Measurements from ENCODE around the gene FNDC11.

Gene FNDC11

DNA sequence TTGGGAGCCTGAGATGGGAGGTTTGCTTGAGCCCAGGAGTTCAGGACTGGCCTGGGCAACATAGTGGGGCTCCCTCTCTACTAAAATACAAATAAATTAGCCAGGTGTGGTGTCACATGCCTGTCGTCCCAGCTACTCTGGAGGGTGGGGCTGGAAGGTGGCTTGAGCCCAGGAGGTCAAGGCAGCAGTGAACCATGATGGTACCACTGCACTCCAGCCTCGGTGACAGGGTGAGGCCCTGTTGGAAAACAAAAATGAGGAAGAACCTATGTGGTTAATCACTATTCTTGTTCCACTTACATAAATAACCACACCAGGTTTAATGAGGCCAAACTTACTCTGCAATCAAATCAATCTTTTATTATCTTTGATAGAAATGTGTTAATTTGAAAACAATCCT lies 28.0 kb upstream of the FNDC11 start:
- no peak for DNase-seq (ENCODE audit: low spot score)

DNA sequence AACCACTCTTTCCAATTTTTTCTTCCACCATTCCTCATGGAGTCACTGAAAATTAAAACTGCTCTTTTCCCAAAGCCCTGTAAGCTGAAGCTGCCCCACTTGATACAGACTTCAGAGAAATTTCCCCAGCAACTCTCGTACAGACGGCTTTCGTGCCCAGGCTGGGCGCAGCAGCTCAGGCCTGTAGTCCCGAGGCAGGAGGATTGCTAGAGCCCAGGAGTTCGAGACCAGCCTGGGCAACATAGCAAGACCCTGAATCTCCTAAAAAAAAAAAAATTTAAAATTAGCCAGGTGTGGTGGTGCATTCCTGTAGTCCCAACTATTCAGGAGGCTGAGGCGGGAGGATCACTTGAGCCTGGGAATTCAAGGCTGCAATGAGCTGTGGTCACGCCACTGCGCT lies 26.8 kb upstream of the FNDC11 start:
- no peak for DNase-seq (ENCODE audit: low spot score)

DNA sequence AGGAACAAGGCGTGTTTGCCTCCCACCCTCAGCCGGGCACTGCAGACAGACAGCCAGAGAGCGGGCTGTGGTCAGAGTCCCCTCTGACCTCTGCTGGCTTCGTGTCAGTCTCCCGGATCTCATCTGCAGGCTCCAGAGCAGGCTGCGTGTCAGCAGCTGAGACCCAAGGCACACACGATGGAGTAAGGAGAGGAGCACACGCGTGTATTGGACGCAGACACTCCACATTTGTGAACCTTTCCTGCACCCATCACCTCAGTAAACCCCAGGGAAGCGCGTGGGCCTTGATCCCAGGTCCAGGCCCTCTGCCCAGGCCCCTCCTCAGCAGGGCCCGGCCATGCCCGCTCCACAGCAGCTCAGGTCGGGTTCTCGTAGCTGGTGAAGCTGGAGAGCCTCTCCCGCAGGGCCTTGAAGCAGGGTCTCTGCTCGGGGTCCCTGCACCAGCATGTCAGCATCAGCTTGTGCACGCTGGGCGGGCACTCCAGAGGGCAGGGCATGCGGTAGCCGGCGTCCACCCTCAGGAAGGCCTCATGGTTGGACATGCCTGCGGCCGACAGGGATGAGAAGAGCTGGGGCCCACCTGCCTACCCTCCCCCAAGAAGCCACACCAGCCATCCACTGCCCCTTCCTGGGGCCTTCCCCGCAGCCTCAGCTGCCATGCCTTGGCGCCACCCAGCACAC lies 24.6 kb upstream of the FNDC11 start:
- no peak for DNase-seq (ENCODE audit: low spot score)

DNA sequence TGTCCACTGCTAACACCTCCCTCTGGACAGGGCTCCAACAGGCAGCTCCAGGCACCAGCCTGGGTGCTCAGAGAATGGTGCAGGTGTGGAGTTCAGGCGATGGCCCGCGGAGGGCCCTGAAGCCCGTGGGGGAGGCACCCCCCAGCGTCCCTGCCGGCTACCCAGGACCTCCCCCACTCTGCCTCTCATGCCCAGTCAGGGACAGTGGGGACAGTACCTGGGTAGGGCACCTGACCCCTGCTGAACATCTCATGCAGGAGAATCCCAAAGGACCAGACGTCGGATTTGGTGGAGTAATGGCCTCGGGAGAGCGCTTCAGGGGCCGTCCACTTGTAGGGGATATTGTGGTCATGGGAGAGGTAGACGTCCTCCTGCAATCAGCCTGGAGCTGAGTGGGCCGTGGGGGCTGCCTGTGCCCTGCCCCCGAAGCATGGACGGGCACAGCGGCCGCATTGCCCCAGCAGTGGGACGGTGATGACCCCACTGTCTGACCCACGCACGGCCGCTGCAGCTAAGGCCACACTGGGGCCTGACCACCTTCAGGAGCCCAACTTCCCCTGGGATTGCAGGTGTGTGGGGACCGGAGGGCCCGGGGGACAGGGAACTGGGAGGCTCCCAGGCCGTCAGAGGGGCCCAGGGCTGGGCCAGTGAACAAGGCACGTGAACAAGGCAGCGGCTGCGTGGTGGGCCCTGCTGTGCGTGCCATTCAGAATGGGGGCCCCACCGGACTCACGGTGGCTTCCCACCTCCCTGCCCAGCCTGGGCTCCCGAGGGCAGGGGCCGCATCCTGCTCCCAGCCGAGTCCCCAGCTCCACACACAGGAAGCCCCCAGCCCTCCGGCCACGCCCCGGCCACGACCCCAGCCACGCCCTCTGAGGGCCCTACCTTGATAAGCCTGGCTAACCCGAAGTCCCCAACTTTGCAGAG lies 23.8 kb upstream of the FNDC11 start:
- DNase-seq (ENCODE audit: low spot score), result no peak

DNA sequence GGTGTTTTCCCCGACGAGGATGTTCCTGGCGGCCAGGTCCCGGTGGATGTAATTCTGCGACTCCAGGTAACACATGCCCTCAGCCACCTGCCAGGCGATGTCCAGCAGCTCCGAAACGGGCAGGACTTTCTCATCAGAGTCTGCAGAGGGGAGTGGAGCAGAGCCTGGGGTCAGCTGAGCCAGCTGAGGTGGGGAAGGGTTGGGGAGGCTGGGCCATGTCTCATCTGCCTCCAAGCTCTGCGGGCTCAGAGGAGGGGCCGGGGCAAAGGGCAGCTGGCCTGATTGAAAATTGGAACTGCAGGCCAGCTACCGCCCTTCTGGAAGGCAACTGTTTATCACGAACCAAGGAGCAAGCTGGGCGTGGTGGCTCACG lies 23.2 kb upstream of the FNDC11 start:
- DNase-seq (ENCODE audit: low spot score), result no peak

DNA sequence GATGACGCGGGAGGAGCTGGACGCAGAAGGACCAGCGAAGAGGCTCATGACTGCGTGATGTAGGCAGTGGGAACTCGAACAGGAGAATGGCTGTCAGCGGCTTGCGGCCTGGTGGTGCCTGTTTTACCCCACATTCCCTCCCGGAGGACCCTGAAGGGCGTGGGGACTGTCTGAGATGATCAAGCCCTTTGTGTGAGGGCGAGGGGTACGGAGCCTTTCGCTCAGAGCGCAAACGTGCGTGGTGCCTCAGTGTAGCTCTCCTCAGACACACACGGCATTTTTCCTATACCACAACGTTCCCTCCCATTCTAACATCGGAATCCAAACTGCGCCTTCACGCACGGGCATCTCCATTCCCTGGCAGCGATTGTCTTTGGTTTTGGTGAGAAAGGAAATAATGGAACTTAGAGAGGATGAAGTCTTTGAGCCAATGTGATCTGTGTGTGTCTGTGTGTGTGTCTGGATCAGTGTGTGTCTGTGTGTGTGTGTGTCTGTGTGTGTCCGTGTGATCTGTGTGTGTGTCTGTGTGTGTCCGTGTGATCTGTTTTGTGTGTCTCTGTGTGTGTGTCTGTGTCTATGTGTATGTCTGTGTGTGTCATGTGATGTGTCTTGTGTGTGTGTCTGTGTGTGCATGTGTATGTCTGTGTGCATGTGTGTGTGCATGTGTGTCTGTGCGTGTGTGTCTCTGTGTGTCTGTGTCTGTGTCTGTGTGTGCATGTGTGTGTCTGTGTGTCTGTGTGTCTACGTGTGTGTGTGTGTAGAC lies 22.1 kb upstream of the FNDC11 start:
- no peak for DNase-seq (ENCODE audit: low spot score)

DNA sequence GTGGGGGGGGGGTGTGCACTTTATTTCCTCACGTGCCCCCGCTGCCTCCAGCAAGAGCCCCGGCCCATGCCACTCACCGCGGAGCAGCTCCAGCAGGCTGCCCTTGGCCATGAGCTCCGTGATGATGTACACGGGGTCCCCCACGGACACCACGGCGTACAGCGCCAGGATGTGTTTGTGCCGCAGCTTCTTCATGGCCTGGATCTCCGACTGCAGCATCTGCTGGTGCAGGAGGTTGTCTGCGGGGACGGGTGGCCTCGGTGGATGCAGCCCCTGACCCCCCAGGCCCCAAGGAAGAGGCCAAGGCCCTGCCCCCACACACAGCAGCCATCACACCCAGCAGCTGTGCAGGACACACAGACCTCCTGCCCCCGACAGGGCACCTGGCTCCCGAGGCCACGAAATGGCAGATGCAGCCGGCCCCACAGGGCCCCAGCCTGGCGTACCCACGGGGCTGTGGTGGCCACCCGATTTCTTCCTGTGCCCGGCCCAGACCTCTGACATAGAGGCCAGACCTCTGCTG lies 21.4 kb upstream of the FNDC11 start:
- no peak for DNase-seq (ENCODE audit: low spot score)

DNA sequence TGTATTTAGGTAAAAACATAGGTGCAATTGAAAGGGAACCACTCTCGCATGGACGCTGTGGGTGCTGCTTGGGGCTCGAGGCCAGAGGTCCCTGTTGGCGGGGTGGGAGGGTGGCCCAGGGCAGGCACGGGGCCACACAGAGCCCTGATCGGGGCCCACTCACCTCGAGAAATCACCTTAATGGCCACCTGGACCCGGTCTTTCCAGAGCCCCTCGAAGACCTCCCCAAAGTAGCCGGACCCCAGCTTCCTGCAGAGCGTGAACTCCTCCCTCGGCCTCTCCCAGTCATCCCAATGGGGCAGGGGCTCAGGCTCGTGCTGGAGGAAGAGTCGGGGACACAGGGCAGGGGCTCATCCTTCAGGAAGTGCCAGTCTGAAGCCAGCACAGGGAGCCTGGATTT lies 20.6 kb upstream of the FNDC11 start:
- no peak for DNase-seq (ENCODE audit: low spot score)

DNA sequence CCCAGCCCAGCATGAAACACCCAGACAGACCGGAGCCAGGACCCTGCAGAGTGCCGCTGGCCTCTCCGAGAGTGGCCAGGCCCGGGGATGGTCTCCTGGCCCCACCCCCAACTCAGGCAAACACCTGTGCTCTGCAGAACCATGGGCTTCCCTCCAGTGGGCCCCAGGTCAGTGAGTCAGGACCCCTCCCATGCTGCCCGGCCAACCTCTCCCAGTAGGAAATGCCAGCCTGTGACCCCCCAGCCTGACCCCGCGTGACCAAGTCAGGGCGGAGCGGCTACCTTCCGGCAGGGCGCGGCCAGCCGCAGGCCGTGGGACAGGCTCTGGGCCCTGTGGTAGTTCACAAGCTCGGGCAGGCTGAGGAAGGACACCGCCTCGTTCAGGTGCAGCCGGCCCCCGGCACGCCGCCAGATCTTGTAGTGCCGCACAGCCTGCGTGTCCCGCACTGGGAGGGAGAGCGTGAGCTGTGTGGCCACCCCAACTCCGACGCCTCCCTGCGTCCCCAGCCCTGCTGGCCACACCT lies 20.0 kb upstream of the FNDC11 start:
- DNase-seq (ENCODE audit: low spot score), result no peak

DNA sequence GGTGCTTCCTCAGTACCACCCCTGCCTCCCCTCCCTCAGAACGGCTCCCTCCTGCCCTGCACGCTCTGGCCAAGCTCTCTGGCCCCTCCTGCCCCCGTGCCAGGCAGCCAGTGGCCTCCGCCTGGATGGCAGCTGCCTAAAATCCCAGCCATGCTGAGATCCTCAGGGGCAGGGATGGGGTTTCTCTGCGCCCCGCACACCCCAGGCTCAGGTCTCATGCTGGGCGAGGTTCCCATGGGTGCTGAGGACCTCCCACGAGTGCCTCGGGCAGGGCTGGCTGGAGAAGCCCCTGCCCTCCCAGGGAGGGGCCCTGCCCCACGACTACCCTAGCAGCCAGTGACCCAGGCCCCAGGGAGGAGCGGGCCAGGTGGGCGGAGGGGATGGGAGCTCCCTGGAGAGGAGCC lies 19.5 kb upstream of the FNDC11 start:
- no peak for DNase-seq (ENCODE audit: low spot score)

- DNase-seq (ENCODE audit: low spot score), result no peak
These were observed 18.9 kb upstream of the FNDC11 start for GRCh38 chr20:63534831-63535651.

- DNase-seq (ENCODE audit: low spot score), result peak; percentile 98
These were observed 17.6 kb upstream of the FNDC11 start for GRCh38 chr20:63536241-63536977.

GRCh38 chr20:63536997-63537524 lies 16.9 kb upstream of the FNDC11 start, which contains the start of gene PTK6:
PTK6 (minus strand) TSS chr20:63537376; CDS start chr20:63537314, 62 bp downstream.
- DNase-seq (ENCODE audit: low spot score), result no peak

DNA sequence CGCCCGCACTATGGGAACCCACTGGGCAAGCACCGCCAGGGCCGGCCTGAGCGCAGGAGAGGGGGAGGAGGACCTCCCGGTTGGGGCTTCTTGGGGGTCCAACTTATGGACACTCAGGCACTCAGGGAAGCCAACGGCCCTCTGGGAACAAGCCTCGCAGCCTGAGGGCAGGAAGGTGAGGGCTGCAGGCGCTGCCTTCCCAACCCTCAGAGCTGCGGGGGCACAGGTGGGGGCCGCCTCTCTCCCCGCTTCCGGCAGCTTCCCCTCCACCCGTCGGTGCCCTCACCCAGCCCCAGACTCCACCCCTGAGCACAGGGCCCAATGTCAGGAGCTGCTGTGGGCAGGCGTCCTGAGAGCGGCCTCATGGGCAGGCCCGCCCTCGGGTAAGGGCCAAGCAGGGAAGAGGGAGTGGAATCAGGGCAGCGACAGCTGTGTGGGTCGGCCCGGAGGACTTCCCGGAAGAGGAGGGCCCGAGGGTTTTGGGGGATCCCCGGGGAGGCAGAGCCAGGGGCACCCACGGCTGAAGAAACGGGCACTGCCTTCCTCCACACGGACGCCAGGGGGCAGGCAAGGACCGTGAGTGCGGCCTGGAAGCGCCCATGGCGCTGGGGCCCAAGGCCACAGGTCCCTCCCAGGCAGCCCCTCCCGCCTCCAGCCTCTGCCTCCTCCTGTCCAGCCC lies 16.3 kb upstream of the FNDC11 start:
- peak; percentile 96 for DNase-seq (ENCODE audit: low spot score)

GRCh38 chr20:63538204-63539091 lies 15.5 kb upstream of the FNDC11 start:
- DNase-seq (ENCODE audit: low spot score), result peak; percentile 61

GRCh38 chr20:63539092-63539430 lies 14.9 kb upstream of the FNDC11 start:
- DNase-seq (ENCODE audit: low spot score), result no peak

GRCh38 chr20:63539441-63540370 lies 14.3 kb upstream of the FNDC11 start:
- DNase-seq (ENCODE audit: low spot score), result no peak

Measured in hepatic stellate cell (primary cell).